NCI-H446 treated with DMSO at 0.1 percent for 48 hours (cell line): ENCODE data around the gene CYP27B1.

ENCODE experiments used
- DNase-seq: peaks from one replicate; lab custom pipeline; 2025; lab: John Stamatoyannopoulos, UW

CYP27B1 gene

GRCh38 chr12:57751788-57752667 lies 14.8 kb downstream of the CYP27B1 start, which contains the start of gene CDK4:
TSS of gene CDK4 (minus strand) at chr12:57752310. CDS start at chr12:57751717, 593 bp downstream.
- DNase-seq, result peak; percentile 98

- no peak for DNase-seq
Measured at GRCh38 chr12:57751432-57751787, 15.5 kb downstream of the CYP27B1 start.

- DNase-seq, result no peak
Measured at GRCh38 chr12:57750561-57751431, 16.1 kb downstream of the CYP27B1 start.

GRCh38 chr12:57749061-57749460 lies 17.8 kb downstream of the CYP27B1 start:
- no peak for DNase-seq

GRCh38 chr12:57746025-57746424 lies 20.9 kb downstream of the CYP27B1 start:
- DNase-seq, result no peak

GRCh38 chr12:57745485-57745881 lies 21.4 kb downstream of the CYP27B1 start:
- no peak for DNase-seq

GRCh38 chr12:57744777-57745484 lies 21.9 kb downstream of the CYP27B1 start, which contains the start of gene TSPAN31:
TSS of gene TSPAN31 (plus strand) at chr12:57745039. CDS start at chr12:57745155, 116 bp downstream.
- DNase-seq, result peak; percentile 96

GRCh38 chr12:57744194-57744776 lies 22.6 kb downstream of the CYP27B1 start:
- DNase-seq, result no peak

- DNase-seq, result no peak
Measured at GRCh38 chr12:57743769-57744168, 23.1 kb downstream of the CYP27B1 start.

GRCh38 chr12:57741844-57742738 lies 24.8 kb downstream of the CYP27B1 start:
- DNase-seq, result no peak

GRCh38 chr12:57741413-57741789 lies 25.5 kb downstream of the CYP27B1 start:
- DNase-seq, result no peak

- DNase-seq, result no peak
Measured at GRCh38 chr12:57740656-57741412, 26.0 kb downstream of the CYP27B1 start.

GRCh38 chr12:57739914-57740538 lies 26.9 kb downstream of the CYP27B1 start:
- no peak for DNase-seq

- DNase-seq, result no peak
Measured at GRCh38 chr12:57739387-57739786, 27.5 kb downstream of the CYP27B1 start.

GRCh38 chr12:57738661-57739237 lies 28.1 kb downstream of the CYP27B1 start, which contains the start of gene AGAP2:
TSS of gene AGAP2 (minus strand) at chr12:57738742. CDS start at chr12:57738246, 496 bp downstream.
- DNase-seq, result no peak

- no peak for DNase-seq
Measured at GRCh38 chr12:57737467-57738460, 29.1 kb downstream of the CYP27B1 start.

- DNase-seq, result no peak
Measured at GRCh38 chr12:57736741-57737466, 30.0 kb downstream of the CYP27B1 start.
